GM19397 (cell line): Measurements from ENCODE around the gene ADSS2.
"Not testable (repeated sequence)": the region's sequence is repeated elsewhere in the genome, so short reads cannot be mapped to it uniquely, and the experiment has no call there.

ENCODE experiments used
- ATAC-seq: cut with Tn5 transposase; IDR thresholded peaks from one replicate; pipeline ENCODE4 v1.9.1; 2021; ENCODE audit warnings: mild to moderate bottlenecking, moderate library complexity; ENCODE audit not compliant: unreplicated experiment

The ADSS2 gene

GRCh38 chr1:244400974-244401373 is 50.7 kb downstream of the ADSS2 start:
- ATAC-seq, result no peak

DNA sequence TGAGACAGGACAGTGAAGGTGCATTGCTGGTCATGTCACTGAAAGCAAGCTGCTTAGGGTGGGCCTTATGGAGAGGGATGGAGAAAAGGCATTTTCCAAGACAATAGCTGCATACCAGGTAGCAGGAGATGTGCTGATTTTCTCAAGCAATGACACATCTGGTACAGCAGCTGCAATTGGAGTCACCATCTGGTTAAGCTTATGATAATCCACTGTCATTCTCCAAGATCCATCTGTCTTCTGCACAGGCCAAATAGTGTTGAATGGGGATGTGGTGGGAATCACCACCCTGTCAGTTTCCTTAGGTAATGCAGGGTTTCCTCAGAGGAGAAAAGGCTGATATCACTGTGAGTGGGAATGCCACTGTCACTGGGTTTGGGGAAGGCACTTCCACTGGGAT is 54.6 kb downstream of the ADSS2 start:
- ATAC-seq, result no peak

DNA sequence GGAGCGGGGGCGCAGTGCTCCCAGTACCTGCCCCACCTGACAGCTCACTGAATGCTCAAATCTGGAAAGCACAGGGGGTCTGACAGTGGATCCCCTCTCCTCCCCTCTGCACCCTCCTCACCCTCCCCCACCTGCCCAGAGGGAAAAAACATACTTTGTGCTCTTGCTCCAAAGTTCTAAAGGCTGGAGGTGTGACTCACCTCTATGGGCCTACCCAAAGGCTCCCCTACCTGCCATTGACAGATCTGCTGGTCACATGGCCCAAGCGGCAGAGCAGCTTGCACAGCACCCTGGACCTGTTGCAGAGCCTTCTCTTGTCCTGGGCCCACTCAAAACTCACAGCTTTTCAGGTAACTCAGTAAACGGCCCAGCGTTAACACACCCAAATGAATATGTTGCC is 55.7 kb downstream of the ADSS2 start:
- no peak for ATAC-seq

DNA sequence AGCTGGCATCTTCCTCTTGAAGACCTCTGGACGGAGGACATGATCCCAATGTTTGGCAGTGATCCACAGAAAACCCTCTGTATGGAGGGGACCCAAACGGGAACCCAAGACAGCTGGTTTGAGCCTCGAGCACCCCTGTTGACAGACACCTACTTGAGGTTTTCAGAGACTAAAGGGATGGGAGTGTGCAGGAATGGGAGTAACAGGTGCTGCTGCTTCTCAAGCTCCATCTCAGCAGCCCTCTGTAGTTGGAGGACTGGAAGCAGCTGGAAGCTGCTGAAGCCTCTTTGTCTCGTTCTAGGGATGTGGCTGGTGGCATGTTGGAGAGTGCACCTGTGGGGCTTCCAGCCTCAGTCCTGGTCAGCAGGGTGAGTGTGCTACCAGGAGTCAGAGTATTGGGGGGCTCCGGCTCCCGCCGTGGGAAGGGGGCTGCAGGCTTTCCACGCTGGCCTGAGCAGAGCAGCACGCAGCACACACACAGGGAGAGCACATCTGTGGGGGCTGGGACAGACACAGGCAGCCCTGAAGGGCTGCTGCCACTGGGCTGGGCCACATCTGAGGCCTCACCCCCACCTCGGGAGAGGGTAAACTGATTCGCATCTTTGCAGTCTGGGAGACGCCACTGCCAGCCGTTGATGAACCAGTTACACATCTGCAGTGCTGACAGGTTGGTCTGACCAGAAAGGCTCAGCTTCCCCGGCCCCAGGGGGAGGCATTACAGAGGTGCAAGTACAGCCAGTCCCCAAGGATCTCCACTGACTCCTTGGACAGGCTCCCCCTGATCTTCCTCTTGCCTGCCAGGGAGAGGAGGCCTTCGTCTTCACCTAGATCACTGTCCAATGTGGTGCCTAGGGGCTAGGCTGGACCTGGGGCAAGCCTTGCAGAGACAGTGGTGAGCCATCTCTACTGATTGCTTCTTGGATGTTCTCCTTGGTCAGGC is 56.6 kb downstream of the ADSS2 start:
- no peak for ATAC-seq

DNA sequence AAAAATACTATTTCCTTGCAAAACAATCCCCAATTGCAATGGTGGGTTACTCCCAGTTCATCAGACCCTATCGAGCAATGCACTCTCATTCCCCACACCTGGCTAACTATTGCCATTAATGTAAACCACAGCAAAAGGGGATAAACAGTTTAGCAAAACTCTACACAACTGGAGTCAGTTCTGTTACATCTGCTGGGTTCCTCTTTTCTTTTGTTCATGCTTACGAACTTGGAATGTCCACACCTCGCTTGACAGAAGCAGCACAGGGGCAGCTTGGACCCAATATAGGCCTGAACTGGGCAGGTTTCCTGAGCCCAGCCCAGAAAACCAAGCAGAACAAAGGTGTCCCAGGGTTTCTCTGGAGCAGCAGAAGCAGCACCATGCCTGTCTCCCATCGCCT is 57.4 kb downstream of the ADSS2 start:
- ATAC-seq, result no peak

GRCh38 chr1:244393604-244394176 is 58.0 kb downstream of the ADSS2 start:
- ATAC-seq, result no peak

GRCh38 chr1:244391761-244392160 is 59.9 kb downstream of the ADSS2 start:
- ATAC-seq, result no peak

DNA sequence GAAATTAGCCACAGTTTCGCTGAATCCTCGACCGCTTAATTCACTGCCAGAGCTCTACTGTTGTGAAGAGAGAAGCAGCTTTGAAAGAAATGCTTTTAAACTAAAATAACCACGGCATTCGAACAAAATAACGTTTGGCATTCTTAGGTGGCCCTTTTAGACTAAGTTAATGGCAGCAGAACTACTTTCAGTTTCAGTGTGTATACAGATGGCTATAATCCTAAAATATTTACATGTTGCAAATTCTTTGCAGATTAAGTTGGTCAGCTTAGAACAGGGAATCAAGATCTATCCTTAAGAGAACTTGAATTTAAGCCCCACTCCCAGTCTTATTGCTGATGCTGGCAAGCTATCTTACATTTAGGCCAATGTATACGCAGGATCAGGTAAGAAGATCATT is 62.7 kb downstream of the ADSS2 start:
- no peak for ATAC-seq

- ATAC-seq, result no peak
Observed at GRCh38 chr1:244387415-244387814, 64.3 kb downstream of the ADSS2 start.

GRCh38 chr1:244386595-244386994 is 65.1 kb downstream of the ADSS2 start:
- ATAC-seq, result no peak

DNA sequence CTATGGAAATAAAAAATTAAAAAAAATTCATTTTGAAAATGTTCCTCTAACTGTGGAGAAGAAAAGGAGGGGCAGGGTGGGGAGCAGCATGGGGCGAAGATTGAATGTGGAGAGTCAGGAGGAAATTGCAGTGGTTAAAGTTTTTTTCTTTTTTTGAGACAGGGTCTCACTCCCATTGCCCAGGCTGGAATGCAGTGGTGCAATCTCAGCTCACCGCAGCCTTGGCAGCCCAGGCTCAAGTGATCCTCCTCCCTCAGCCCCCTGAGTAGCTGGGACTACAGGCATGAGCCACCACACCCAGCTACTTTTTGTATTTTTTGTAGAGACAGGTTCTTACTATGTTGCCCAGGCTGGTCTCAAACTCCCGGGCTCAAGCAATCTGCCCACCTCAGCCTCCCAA is 67.6 kb downstream of the ADSS2 start:
- no peak for ATAC-seq

GRCh38 chr1:244383278-244383884 is 68.3 kb downstream of the ADSS2 start:
- no peak for ATAC-seq

- ATAC-seq, result no peak
Observed at GRCh38 chr1:244381878-244382565, 69.7 kb downstream of the ADSS2 start.

- no peak for ATAC-seq
Observed at GRCh38 chr1:244376126-244376525, 75.6 kb downstream of the ADSS2 start.

GRCh38 chr1:244375051-244375450 is 76.7 kb downstream of the ADSS2 start:
- no peak for ATAC-seq

DNA sequence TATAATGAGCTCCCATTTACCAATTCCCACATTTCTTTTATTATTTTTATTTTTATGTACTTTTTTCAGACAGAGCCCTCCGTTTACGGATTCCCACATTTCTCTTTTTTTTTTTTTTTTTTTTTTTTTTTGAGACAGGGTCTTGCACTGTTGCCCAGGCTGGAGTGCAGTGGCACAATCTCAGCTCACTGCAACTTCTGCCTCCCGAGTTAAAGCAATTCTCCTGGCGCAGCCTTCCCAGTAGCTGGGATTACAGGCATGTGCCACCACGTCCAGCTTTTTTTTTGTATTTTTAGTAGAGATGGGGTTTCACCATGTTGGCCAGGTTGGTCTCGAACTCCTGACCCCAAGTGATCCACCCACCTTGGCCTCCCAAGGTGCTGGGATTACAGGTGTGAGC is 77.2 kb downstream of the ADSS2 start:
- not testable (repeated sequence) for ATAC-seq

GRCh38 chr1:244371242-244372141 is 80.2 kb downstream of the ADSS2 start:
- ATAC-seq, result no peak

DNA sequence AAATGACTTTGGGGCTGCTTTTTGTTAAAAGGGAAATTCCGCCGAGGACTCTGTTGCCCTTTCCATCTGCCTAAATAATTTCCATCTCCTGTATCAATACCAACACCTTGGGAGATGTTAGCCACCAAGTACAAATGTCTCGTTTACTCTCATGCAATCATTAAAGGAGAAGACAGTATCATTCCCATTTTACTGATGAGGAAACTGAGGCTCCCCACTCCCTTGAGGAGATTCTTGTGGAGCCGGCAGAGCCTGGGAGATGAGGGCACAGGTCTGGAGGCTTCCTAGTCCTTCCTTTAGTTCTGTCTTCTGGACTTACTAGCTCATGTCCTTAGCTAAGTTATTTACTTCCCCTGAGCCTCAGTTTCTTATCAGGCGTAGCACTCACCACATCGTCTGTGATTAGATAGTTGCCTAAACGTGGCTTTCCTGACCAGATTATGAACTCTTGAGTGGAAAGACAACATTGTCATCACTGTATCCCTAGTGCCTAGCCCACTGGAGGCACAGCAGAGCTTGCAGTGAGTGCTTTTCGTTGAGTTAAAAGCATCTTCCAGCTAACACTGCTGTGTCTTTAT is 81.6 kb downstream of the ADSS2 start:
- ATAC-seq, result no peak

DNA sequence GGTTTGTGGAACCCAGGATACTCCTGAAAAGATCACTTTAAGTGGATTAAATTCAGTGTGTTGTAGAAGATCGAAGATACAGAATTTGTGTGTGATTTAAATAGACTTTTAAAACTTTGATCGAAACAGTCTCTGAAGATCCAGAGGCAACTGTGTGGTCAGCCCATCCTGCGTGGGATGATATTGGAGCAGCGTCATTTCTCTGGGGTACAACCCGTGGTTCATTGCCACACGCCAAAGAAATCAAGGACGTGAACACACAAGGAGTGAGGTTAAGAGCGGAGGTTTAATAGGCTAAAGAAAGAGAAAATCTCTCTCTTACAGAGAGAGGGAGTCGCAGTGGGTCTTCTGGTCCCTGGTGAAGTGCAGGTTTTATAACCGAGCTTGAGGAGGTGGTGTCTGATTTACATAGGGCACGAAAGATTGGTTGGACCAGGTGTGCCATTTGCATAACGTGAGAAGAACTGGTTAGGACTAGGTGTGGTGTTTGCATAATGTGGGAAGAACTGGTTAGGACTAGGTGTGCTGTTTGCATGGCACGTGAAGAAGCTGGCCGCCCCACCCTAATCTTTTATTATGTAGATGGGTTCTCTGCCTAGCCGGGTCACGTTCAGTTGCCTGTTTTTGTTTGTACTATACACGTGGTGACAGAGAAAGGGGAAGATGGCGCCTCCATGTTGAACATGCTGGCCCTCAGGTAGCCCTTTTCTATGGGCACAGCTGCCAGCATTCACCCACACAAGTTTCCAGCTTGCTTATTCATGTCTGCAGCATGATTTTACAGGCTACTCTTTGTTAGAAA is 82.3 kb downstream of the ADSS2 start:
- no peak for ATAC-seq
